CD14-positive monocyte (primary cell): ENCODE data around the gene BCDIN3D. TPM values are rescaled to one million over a fixed set of nuclear protein-coding genes. Genes with fewer than 3 reads are reported as not detected.

Experiments used
- DNase-seq, 3 donors: peaks; one replicate each; pipeline ENCODE4 v3.0.0-alpha.2; 2011 to 2022
- H2AFZ ChIP-seq: 2 replicates; pipeline ENCODE4 v1.6.0; 2012; ENCODE audit warnings: mild to moderate bottlenecking, low read depth, low read length, inconsistent platforms; ENCODE audit not compliant: insufficient read depth, poor library complexity, severe bottlenecking
- H3K27ac ChIP-seq, 2 donors: 1 replicate in 1 of 2; 2 replicates in 1 of 2; pipeline ENCODE4 v1.5.1; 2012 to 2013; ENCODE audit warnings: low read length in 2 of 2, control low read depth in 1 of 2, inconsistent platforms in 1 of 2, low read depth in 1 of 2, mild to moderate bottlenecking in 1 of 2
- H3K27me3 ChIP-seq, 2 donors: one replicate each; pipeline versions ENCODE4 v1.6.0 to v1.6.1; 2011 to 2013; ENCODE audit warnings: low read length in 2 of 2; ENCODE audit not compliant: control insufficient read depth in 2 of 2, insufficient read depth in 2 of 2
- H3K36me3 ChIP-seq, 2 donors: replicated peaks in 1 of 2; 1 replicate in 1 of 2; 2 replicates in 1 of 2; pipeline versions ENCODE4 v1.5.1 to v1.6.1; 2012 to 2013; ENCODE audit warnings: low read length in 2 of 2, control low read depth in 1 of 2, inconsistent platforms in 1 of 2, mild to moderate bottlenecking in 1 of 2; ENCODE audit not compliant: insufficient read depth in 2 of 2, control insufficient read depth in 1 of 2
- H3K4me1 ChIP-seq, 2 donors: 1 replicate in 1 of 2; 2 replicates in 1 of 2; pipeline versions ENCODE4 v1.5.1 to v1.6.1; 2012 to 2013; ENCODE audit warnings: low read length in 2 of 2, control low read depth in 1 of 2, inconsistent platforms in 1 of 2, mild to moderate bottlenecking in 1 of 2, moderate library complexity in 1 of 2; ENCODE audit not compliant: insufficient read depth in 2 of 2, control insufficient read depth in 1 of 2
- H3K4me2 ChIP-seq: replicated peaks from 2 replicates; pipeline ENCODE3; 2012; ENCODE audit warnings: low read length, moderate library complexity, mild to moderate bottlenecking; ENCODE audit not compliant: poor library complexity, severe bottlenecking; ENCODE audit errors: extremely low read depth
- H3K4me3 ChIP-seq, 3 experiments: fragments of 200-600 bp in 1 of 3; sonication (generic) in 1 of 3; replicated peaks in 1 of 3; 1 replicate in 2 of 3; 2 replicates in 1 of 3; pipeline ENCODE4 v1.5.1; 2011 to 2013; ENCODE audit warnings: low read length in 3 of 3, mild to moderate bottlenecking in 3 of 3, control low read depth in 2 of 3, low read depth in 2 of 3, inconsistent platforms in 1 of 3, moderate library complexity in 1 of 3
- H3K79me2 ChIP-seq: 2 replicates; pipeline ENCODE4 v1.6.0; 2012; ENCODE audit warnings: mild to moderate bottlenecking, control low read depth, inconsistent platforms, low read length, moderate library complexity; ENCODE audit not compliant: insufficient read depth
- H3K9ac ChIP-seq: 2 replicates; pipeline ENCODE4 v1.6.0; 2017; ENCODE audit warnings: low read length, mild to moderate bottlenecking; ENCODE audit not compliant: insufficient read depth, poor library complexity, severe bottlenecking
- H3K9me3 ChIP-seq, 2 donors: replicated peaks in 1 of 2; 1 replicate in 1 of 2; 2 replicates in 1 of 2; pipeline versions ENCODE4 v1.5.1 to v1.6.1; 2012 to 2013; ENCODE audit warnings: low read length in 2 of 2, control low read depth in 1 of 2; ENCODE audit not compliant: control insufficient read depth in 1 of 2, insufficient read depth in 1 of 2
- H4K20me1 ChIP-seq: 2 replicates; pipeline ENCODE4 v1.6.0; 2012; ENCODE audit warnings: mild to moderate bottlenecking, low read length, control low read depth, moderate library complexity; ENCODE audit not compliant: insufficient read depth
- H3K27ac Mint-ChIP-seq, 7 donors: one replicate each; pipeline ENCODE4 v1.8.0; 2020; ENCODE audit warnings: mild to moderate bottlenecking in 7 of 7, mixed read lengths in 7 of 7, moderate library complexity in 6 of 7, inconsistent platforms in 2 of 7
- H3K27me3 Mint-ChIP-seq, 3 donors: one replicate each; pipeline ENCODE4 v1.8.0; 2021 to 2022; ENCODE audit warnings: low read depth in 3 of 3, mild to moderate bottlenecking in 3 of 3, mixed read lengths in 3 of 3, moderate library complexity in 3 of 3, inconsistent platforms in 1 of 3
- H3K36me3 Mint-ChIP-seq, 2 donors: one replicate each; pipeline ENCODE4 v1.8.0; 2020; ENCODE audit warnings: mixed read lengths in 2 of 2, inconsistent platforms in 1 of 2, mild to moderate bottlenecking in 1 of 2
- H3K4me1 Mint-ChIP-seq: one replicate; pipeline ENCODE4 v1.8.0; 2020; ENCODE audit warnings: mild to moderate bottlenecking, mixed read lengths
- H3K4me3 Mint-ChIP-seq, 2 donors: one replicate each; pipeline ENCODE4 v1.8.0; 2020; ENCODE audit warnings: mild to moderate bottlenecking in 2 of 2, mixed read lengths in 2 of 2, moderate library complexity in 1 of 2
- H3K9me3 Mint-ChIP-seq, 7 donors: one replicate each; pipeline ENCODE4 v1.8.0; 2020 to 2022; ENCODE audit warnings: mixed read lengths in 7 of 7, mild to moderate bottlenecking in 6 of 7, moderate library complexity in 6 of 7, inconsistent platforms in 2 of 7
- WGBS: methylation state at CpG from one replicate; pipeline ENCODE4 v1.1.5; 2013; ENCODE audit warnings: missing lambda C conversion rate; ENCODE audit not compliant: insufficient coverage; 5-methylcytosine and 5-hydroxymethylcytosine counted together
- intact Hi-C, 2 donors: fragments of 100-400 bp; cut with micrococcal nuclease; formaldehyde crosslinking; loops; one replicate each; pipeline versions ENCODE4 v1.15.0 to v1.15.1; 2023
- polyA plus RNA-seq, 3 donors: library from polyadenylated mRNA; depleted of rRNA in 1 of 3; unstranded in 2 of 3; stranded (reverse) in 1 of 3; fragments of 300-500 nt in 2 of 3; fragments of >200 nt in 1 of 3; fragmentation: Illumina TruSeq in 2 of 3; gene quantifications; 1 replicate in 2 of 3; 2 replicates in 1 of 3; pipeline ENCODE4 v1.2.3, GENCODE V29; 2012 to 2021
- TF ChIP-seq, protein P1 (sequence below): fragments of 200-600 bp; IDR thresholded peaks from one replicate; pipeline ENCODE4 v1.8.0; 2022; ENCODE audit warnings: antibody characterized with exemption, mild to moderate bottlenecking

The BCDIN3D gene
- polyA plus RNA-seq, 3 donors: 0.71 to 1.2 (median 1.0) TPM

- WGBS: 90% methylated on average over 6 of the region's 6 CpGs
- Mint-ChIP-seq H3K36me3 (no peaks in the 10 kb centered on the region), H3K27ac (no peak overlapping the region), H3K9me3 (no peaks in the 10 kb centered on the region), H3K4me3 (no peak overlapping the region), H3K4me1 (no peaks in the 10 kb centered on the region), H3K27me3 (peaks cover 9 to 20% (median 15%) of the 10 kb centered on the region in 3 donors)
- H2AFZ ChIP-seq: no peak overlapping the region
- no peak overlapping the region for H3K4me3 ChIP-seq
- H3K79me2 ChIP-seq: no peaks in the 10 kb centered on the region
- H4K20me1 ChIP-seq: no peaks in the 10 kb centered on the region
- TF ChIP-seq, protein P1, sequence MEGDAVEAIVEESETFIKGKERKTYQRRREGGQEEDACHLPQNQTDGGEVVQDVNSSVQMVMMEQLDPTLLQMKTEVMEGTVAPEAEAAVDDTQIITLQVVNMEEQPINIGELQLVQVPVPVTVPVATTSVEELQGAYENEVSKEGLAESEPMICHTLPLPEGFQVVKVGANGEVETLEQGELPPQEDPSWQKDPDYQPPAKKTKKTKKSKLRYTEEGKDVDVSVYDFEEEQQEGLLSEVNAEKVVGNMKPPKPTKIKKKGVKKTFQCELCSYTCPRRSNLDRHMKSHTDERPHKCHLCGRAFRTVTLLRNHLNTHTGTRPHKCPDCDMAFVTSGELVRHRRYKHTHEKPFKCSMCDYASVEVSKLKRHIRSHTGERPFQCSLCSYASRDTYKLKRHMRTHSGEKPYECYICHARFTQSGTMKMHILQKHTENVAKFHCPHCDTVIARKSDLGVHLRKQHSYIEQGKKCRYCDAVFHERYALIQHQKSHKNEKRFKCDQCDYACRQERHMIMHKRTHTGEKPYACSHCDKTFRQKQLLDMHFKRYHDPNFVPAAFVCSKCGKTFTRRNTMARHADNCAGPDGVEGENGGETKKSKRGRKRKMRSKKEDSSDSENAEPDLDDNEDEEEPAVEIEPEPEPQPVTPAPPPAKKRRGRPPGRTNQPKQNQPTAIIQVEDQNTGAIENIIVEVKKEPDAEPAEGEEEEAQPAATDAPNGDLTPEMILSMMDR: no peak
- no peak overlapping the region for H3K27ac ChIP-seq
- no peaks in the 10 kb centered on the region for H3K9me3 ChIP-seq
- intact Hi-C loops: no loop called here
- no peak overlapping the region for H3K9ac ChIP-seq
- H3K4me1 ChIP-seq: no peaks in the 10 kb centered on the region
- no peak for DNase-seq
- H3K36me3 ChIP-seq: no peaks in the 10 kb centered on the region
- H3K4me2 ChIP-seq: no peak overlapping the region
- H3K27me3 ChIP-seq: no peaks in the 10 kb centered on the region
These were observed 48.6 kb upstream of the BCDIN3D start for GRCh38 chr12:49891476-49891875.

DNA sequence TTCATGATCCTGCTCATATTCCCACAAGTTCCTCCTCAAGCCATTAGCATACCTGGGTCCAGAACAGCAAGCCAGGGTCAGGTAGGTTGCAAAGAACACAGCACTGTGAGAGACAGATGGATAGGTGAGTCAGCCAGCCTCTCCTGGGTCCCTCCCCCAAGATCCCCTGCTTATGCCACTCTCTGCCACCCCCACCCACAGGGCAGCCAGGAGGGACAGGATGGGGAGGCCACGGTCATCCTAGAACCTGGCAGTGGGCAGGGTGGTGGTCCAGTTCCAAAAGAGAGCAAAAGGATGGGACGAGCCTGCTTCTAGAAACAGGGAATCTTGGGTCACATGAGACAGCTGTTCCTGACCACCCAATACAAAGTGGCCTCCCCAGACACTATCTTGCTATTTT lies 48.1 kb upstream of the BCDIN3D start:
- H3K4me1 Mint-ChIP-seq: no peaks in the 10 kb centered on the region
- H3K79me2 ChIP-seq: no peaks in the 10 kb centered on the region
- H3K27ac Mint-ChIP-seq: peak overlapping the region in 1 of 7 donors; percentile 23
- TF ChIP-seq, protein P1: no peak
- H3K4me1 ChIP-seq: no peaks in the 10 kb centered on the region
- no peaks in the 10 kb centered on the region for H3K9me3 Mint-ChIP-seq
- peaks cover 10 to 20% (median 15%) of the 10 kb centered on the region in 3 donors for H3K27me3 Mint-ChIP-seq
- no peaks in the 10 kb centered on the region for H3K36me3 ChIP-seq
- H3K9me3 ChIP-seq: no peaks in the 10 kb centered on the region
- no peaks in the 10 kb centered on the region for H3K27me3 ChIP-seq
- no peak overlapping the region for H2AFZ ChIP-seq
- no peak overlapping the region for H3K27ac ChIP-seq
- H3K9ac ChIP-seq: no peak overlapping the region
- H3K36me3 Mint-ChIP-seq: no peaks in the 10 kb centered on the region
- WGBS: 60% methylated on average over 1 of the region's 2 CpGs
- H3K4me2 ChIP-seq: no peak overlapping the region
- no peak for DNase-seq
- no peak overlapping the region for H3K4me3 ChIP-seq
- no peak overlapping the region for H3K4me3 Mint-ChIP-seq
- intact Hi-C loops: no loop called here
- no peaks in the 10 kb centered on the region for H4K20me1 ChIP-seq
